HG02970 (cell line): ENCODE data around the gene BEX1.

ENCODE experiments used
- ATAC-seq: cut with Tn5 transposase; IDR thresholded peaks from one replicate; pipeline ENCODE4 v1.9.1; 2021; ENCODE audit warnings: mild to moderate bottlenecking, moderate library complexity, moderate number of reproducible peaks; ENCODE audit not compliant: unreplicated experiment, low FRiP score

BEX1 gene

GRCh38 chrX:103012945-103013344 lies 51.0 kb downstream of the BEX1 start:
- no peak for ATAC-seq
